HPDE6-E6E7 (cell line): ENCODE measurements around the gene UNC80.

Experiments
- DNase-seq: peaks from one replicate; pipeline ENCODE4 v3.0.0; 2011; ENCODE audit warnings: missing footprints; ENCODE audit errors: extremely low spot score

The UNC80 gene

DNA sequence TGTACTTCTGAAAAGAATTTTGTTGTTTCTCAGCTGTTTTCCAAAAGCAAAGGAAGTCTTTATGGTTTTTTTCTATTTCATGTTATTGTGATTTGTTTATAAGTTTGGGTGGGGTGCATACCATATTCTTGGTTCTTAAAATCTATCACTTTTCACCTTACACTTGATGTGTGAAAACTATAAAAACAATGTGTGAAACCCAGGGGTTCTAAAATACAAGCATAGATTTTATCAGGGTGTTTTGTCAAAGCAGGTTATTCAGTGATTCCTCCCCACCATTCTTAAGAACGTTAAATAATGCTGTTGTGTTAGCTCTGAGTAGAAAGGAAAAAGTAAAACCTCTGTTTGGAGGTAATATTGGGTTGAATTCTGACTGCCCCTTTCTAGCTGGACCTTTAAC lies 248.5 kb downstream of the UNC80 start:
- no peak for DNase-seq

DNA sequence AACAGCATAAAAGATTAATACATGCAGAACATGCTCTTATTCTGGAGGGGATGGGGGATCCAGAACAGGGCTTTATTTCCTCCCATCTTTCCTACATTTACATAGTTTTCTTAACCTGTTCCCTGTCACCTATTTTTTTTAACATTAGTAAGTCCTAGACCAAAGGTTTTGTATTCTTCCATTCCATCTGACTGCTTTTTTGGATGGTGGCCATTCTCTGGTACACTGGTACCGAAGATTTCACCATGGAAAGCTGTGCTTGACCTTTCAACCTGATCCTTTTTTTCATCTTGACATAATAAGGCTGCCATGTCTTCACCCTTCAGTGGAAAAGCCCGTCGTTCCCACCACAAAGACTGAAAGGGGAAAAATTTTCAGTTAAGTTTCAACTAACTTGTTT lies 251.2 kb downstream of the UNC80 start:
- no peak for DNase-seq

DNA sequence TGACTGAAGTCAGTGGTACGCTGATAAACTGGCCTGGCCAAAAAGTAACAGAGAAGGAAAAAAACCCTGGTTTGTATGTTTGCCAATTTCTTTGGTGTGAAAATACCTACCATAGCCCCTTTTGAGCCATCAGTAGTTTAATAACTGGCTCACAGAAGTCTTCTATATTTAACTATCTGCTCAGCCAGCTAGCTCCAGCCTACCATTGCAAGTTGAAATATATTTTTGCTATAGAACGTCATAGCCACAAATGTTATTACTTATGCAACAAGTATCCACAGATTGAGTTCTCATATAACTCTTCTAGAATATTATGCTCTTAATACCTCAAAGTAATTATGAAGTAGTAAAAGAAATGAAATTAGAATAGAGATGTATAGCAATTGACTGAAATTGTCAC lies 256.0 kb downstream of the UNC80 start:
- DNase-seq, result no peak

DNA sequence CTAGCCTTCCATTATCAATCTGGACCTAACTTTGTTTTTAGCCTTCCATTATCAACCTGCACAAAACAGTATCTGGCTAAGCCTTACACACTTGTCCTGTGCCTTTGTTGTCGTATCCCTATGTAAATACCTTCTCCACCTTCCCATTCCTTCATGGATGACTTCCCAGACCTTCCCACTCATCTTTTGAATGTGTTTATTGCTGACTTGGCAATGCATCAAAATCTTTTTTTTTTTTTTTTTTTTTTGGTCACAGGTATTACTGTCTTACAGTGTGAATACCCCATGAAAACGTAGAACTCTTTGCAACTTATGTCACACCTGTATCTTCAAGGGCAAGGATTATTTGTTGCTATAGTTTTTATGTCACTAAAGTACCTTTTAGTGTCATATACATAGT lies 256.5 kb downstream of the UNC80 start:
- DNase-seq, result no peak

DNA sequence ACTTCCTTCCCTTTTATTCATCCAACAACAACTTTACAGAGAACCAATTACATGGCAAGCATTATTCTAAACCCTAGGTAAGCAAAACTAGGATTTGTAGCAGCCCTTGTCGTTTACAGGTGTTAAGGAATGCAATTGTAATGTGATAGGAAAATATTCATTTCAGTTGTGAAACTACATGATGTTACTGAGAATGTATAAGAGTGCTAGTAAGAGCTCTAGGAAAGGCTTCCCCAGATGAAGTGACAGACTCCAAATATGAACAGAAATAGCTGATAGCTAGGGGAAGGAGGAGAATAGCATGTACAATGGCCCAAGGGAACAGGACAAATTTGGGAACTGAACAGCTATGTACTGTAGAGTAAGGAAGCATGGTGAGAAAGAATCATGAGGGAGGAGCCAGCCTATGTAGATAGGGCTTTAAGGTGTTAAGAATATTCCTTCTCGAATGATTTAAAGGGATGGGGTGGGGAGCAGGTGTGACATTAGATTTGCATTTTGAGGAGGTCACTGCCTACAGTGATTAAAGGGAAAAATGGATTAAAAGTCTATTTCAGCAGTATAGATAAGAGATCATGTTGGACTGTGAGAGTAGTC lies 262.6 kb downstream of the UNC80 start:
- no peak for DNase-seq

DNA sequence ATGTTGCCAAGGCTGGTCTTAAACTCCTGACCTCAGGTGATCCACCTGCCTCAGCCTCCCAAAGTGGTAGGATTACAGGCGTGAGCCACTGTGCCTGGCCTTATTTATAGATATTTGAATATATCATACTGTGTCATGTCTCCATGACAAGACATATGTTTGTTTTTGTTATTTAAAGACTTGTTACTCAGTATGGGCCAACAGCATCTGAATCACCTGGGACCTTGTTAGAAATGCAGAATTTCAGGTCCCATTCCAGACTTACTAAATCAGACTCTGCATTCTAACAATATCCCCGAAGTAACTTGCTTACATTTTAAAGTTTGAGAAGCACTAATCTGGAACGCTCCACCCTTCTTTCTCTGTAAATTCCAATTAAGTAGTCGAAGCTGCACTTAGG lies 264.0 kb downstream of the UNC80 start:
- no peak for DNase-seq

DNA sequence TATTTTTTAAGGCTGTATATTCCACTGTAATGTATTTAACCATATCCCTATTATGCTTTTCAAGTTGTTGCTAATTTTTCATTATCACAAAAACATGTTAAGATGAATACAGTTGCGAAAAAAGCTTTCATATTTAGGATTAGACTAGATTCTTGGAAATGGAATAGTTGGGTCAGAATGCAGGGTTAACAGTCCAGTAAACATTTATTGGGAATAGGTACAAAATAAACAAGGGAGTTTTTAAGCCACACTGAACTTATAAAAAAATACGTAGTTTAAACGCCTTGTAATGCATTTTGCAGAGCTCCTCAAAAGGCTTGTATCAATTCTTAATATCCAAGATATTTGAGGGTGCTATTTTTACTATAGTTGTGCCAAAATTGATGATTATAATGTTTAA lies 266.4 kb downstream of the UNC80 start:
- no peak for DNase-seq

DNA sequence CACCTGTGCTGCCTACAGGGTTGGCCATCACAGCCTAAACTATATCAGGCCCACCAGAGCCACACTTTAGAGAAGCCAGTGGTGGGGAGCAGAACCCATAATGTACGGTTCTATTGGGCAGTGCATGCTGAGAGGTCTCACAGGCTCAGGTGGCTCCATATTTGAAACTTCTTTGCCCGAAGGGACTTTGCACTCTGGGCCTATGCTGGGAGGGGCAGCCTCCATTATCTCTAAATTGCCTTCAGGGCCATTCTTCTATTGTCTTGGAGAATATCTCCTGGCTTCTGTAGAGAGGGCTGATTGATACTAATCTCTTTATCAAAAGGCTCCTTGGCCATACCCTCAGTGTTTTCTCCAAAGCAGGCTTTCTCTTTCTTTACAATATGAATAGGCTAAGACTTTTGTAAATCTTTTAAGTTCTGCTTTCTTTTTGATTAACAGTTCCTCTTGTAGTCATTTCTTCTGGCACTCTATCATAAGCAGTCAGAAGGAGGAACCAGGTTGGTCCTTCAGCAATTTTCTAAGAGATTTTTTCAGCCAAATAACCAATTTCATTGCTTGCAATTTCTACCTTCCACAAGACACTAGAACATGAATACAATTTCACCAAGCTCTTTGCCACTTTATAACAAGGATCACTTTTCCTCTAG lies 275.3 kb downstream of the UNC80 start:
- DNase-seq, result no peak
